ENCODE measurements around the gene CACUL1.
"Not testable (repeated sequence)": the region's sequence is repeated elsewhere in the genome, so short reads cannot be mapped to it uniquely, and the experiment has no call there.

Gene CACUL1

GRCh38 chr10:118768041-118768919 lies 13.5 kb upstream of the CACUL1 start:
- no peak for DNase-seq

DNA sequence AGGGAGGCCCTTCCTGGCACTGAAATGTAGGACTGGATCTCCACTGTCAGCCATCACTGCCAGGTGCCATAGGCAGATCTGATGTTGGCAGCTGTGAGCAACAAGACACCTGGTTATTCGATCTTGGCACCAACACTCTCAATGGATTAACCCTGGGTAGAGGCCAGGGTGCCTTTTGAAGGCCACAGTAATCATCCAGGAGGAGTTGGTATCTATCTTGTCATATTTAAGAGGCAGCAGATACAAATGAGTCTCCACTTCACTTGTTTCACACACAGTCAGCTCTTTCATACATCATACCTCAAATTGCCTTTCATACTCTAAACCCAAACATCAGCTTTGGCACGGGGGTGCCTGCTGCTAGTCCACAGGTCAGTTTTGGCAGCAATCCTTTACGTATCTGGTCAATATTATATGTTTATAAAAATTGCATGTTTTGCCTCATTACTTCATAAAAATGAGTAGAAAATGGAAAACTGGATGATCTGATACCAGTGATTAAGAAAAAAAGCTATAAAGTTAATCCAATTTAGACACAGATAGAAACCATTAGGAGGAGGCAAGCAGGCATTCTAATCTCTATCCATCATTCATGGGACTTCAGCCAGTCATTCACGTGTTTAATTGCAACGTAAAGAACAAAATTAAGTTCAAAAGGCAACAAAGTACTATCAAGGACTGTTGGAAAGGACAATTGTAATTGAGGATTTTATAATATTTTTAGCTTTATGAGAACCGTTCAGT lies 12.7 kb upstream of the CACUL1 start:
- DNase-seq = no peak

- no peak for DNase-seq
Measured at GRCh38 chr10:118764195-118764594, 9.4 kb upstream of the CACUL1 start.

DNA sequence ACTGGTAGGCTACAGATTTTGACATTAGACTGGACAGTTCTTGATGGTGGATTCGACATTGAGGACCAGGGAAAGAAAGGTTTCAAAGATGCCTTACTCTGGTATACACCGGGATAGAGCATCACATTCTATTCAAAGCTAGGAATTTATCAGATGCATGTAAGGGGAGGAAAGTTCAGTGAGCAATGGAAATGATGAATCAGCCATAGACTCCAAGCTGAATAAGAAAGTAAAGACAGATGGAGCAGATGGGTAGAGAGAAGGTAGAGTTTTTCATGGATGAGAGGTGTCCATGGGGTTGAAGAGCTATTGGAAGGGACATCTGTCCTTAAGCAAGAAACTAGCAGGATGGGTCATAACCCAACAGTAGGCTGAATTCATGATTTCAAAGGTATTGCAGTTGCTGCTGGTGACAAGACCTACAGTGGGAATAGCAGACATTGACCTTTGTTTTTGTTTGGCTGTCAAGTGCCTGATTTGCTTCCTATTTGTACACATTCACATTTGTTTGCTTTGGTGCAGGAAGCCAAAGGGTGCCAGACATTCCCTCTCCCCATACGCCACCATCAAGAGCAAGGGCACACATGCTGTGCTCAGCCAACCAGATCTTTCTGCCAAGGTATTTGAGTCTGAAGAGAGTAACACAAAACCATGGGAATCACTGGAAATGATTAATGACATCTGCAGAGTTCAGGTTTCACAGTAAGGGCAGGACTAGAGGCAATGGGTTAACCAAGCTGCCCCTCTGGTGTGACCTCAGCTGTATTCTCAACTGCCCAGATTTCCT lies 8.6 kb upstream of the CACUL1 start:
- no peak for DNase-seq

DNA sequence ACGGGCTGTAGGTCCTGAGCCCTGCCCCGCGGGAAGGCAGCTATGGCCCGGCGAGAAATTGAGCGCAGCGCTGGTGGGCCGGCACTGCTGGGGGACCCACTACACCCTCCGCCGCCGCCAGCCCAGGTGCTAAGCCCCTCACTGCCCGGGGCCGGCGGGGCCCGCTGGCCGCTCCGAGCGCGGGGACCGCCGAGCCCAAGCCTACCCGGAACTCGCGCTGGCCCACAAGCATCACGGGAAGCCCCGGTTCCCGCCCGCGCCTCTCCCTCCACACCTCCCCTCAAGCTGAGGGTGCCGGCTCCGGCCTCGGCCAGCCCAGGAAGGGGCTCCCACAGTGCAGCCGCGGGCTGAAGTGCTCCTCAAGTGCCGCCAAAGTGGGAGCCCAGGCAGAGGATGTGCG lies 5.5 kb upstream of the CACUL1 start:
- DNase-seq = no peak

- DNase-seq = no peak
Measured at GRCh38 chr10:118758449-118758848, 3.7 kb upstream of the CACUL1 start.

GRCh38 chr10:118754229-118754555 lies 578 bp downstream of the CACUL1 start:
- peak; percentile 71 for DNase-seq

DNA sequence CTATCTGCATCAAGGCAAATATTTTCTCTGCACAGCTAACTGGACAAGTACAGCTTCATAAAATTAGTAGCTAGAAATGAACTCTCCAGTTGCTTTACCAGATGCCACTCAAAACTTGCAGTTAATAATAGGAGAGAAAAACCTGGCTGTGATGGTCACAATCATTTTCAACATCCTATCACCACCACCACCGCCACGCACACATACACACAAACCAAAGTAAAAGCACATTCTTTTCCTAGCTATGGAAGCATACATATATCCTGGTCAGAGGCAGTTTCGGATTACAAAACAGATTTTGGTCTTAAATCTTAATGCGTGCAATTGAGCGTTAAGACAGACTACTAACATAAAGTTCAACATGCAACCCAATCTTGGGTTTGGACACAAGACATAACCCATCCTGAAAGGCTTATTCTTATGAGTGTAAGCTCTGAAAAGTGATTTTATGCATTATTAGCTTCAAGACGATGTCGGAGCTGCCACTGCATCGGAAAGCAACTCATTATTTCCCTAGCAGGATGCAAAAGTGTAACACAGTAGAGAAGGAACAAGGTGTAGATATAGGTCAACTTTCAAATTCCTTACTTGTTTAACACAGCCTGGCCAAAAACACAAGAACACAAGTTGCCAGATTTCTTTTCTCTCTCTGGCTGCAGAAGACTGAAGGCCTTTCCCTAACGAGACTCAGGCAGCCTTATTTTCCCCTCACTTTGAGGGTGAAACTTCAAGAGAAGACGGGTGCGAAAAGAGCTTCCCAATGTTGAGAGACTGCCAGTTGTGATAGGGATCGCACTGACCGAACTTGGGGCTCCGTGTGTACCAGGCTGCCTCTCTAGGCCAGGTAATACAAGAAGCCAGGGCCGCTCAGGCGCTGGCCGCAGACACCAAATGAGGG lies 1.2 kb downstream of the CACUL1 start:
- no peak for DNase-seq

GRCh38 chr10:118752409-118752808 lies 2.4 kb downstream of the CACUL1 start:
- no peak for DNase-seq

DNA sequence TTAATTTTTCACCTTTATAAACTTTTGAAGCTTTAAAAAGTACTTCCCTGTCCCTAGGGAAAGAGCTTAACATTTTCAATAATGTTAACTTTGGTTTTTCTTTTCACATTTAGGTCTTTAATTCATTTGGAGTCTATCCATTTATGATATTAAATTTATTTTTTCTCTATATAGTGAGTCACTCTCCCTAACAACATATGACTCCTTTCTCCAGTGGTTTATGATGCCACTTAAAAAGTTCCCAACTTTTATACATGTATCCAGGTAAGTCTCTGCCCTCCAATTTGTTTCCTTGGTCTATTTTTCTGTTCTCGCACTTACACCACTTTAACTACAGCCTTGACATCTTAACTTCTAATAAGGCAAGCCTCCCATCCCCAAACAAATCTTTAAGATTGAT lies 3.5 kb downstream of the CACUL1 start:
- DNase-seq = no peak

GRCh38 chr10:118748041-118748440 lies 6.7 kb downstream of the CACUL1 start:
- DNase-seq = no peak

- DNase-seq = no peak
Measured at GRCh38 chr10:118746246-118746645, 8.5 kb downstream of the CACUL1 start.

DNA sequence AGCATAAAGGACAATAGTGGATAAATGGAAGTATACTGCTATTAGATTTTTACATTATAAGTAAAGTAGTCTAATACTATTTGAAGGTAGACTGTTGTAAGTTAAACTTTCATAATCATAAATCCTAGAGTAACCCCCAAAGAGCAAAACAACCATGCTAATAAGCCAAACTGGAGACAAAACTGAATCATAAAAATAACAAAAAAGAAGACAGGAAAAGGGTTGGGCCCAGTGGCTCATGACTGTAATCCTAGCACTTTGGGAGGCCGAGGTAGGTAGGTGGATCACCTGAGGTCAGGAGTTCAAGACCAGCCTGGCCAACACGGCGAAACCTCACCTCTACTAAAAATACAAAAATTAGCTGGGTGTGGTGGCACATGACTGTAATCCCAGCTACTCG lies 9.7 kb downstream of the CACUL1 start:
- no peak for DNase-seq

DNA sequence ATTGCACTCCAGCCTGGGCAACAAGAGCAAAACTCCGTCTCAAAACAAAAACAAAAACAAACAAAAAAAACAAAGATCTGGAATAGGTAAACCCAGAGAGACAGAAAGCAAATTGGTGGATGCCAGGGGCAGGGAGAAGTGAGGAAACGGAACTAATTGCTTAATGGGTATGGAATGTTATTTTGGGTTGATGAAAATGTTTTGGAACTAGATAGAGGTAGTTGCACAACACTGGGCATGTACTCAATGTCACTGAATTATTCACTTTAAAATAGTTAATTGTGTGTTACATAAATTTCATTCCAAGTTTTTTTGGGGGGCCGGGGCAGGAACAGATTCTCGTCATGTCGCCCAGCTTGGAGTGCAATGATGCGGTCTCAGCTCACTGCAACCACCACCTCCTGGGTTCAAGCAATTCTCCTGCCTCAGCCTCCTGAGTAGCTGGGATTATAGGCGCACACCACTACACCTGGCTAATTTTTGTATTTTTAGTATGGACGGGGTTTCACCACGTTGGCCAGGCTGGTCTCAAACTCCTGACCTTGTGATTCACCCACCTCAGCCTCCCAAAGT lies 10.3 kb downstream of the CACUL1 start:
- not testable (repeated sequence) for DNase-seq

GRCh38 chr10:118742782-118743181 lies 12.0 kb downstream of the CACUL1 start:
- DNase-seq = no peak

GRCh38 chr10:118742032-118742431 lies 12.7 kb downstream of the CACUL1 start:
- no peak for DNase-seq

DNA sequence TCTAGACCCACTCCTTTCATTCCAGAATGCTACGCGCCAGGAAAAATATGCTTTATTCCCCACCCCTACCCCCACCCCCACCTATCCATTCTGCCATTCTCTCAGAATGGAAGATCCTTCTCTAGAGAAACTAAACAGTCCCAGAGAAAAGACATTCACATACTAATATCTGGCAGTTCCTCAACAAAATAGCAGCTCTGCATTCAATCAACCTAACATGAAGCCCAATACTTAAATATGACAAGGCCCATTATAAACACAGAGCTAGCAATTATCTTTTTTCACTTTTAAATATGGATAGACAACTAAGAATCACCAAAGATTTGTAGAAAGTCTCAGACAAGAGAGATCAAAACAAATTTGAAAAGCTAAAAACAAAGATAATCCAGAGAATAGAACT lies 16.4 kb downstream of the CACUL1 start:
- no peak for DNase-seq

DNA sequence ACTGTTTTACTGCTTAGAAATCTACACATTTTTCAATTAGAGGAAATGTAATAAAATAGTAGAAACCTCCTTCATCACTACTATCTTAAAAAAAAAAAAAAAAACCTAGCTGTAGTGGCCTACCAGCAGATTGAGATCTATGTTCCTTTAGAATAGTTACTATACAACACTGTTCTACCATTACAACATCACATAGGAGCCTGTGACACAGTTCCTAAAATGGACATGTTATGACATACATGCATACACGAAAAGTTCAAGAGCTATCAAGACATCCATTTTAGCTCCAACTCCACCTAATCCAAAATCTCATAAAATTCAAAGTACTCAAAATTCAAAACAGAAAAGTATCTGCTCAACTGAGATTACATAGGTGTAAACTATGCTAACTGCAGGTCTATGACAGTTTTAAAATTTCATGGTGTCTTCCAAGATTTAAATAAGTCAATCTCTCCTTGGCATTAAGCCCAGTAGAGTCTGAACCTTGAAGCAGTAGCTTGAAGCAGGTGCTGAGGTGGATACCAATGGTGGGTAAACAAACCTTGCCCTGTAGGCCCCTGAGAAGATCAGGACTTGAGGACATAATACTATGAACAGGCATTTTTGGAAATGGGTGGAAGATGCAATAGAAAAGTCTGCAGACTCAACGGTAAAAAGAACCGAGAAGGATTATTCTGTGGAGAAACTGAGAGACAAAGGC lies 17.0 kb downstream of the CACUL1 start:
- DNase-seq = no peak

GRCh38 chr10:118735294-118735693 lies 19.5 kb downstream of the CACUL1 start:
- no peak for DNase-seq

DNA sequence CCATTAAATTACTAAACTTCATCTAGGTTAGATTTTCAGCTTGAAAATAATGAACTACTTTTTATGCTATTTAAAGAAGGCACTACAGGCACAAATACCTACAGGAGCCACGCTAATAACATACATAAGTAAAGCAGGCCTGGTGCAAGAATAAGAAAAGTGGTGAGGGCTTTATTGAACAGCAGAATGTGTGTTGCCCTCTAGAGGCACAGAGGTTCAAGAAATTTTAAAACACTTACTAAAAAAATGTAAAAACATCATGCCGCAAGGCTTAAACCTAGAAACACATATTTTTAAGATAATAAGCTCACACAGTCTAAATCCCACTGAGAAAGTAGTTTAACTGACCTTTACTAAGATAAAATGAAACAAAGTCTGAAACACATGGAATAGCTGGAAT lies 20.3 kb downstream of the CACUL1 start:
- DNase-seq = no peak

All from activated CD8-positive, alpha-beta memory T cell treated with anti-CD3 and anti-CD28 coated beads for 24 hours (primary cell).